ENCODE data around the gene TAF1C.

The TAF1C gene

GRCh38 chr16:84181144-84181915 is 5.5 kb downstream of the TAF1C start:
- DNase-seq, result no peak

GRCh38 chr16:84180519-84181140 is 6.2 kb downstream of the TAF1C start:
- DNase-seq, result no peak

GRCh38 chr16:84179612-84180320 is 7.1 kb downstream of the TAF1C start:
- no peak for DNase-seq

- DNase-seq, result no peak
Measured at GRCh38 chr16:84178892-84179611, 7.8 kb downstream of the TAF1C start.

GRCh38 chr16:84178146-84178765 is 8.6 kb downstream of the TAF1C start:
- DNase-seq, result no peak

- no peak for DNase-seq
Measured at GRCh38 chr16:84177741-84178073, 9.2 kb downstream of the TAF1C start.

GRCh38 chr16:84176192-84177053 is 10.4 kb downstream of the TAF1C start:
- DNase-seq, result no peak

GRCh38 chr16:84175350-84176081 is 11.3 kb downstream of the TAF1C start:
- peak; percentile 15 for DNase-seq

GRCh38 chr16:84174396-84174795 is 12.5 kb downstream of the TAF1C start:
- no peak for DNase-seq

- no peak for DNase-seq
Measured at GRCh38 chr16:84169765-84170310, 17.0 kb downstream of the TAF1C start.

GRCh38 chr16:84166796-84167695 is 19.8 kb downstream of the TAF1C start:
- no peak for DNase-seq

GRCh38 chr16:84165746-84166145 is 21.1 kb downstream of the TAF1C start:
- no peak for DNase-seq

GRCh38 chr16:84161801-84162200 is 25.1 kb downstream of the TAF1C start:
- DNase-seq, result no peak

- DNase-seq, result no peak
Measured at GRCh38 chr16:84161037-84161436, 25.8 kb downstream of the TAF1C start.

- DNase-seq, result no peak
Measured at GRCh38 chr16:84159800-84160199, 27.1 kb downstream of the TAF1C start.

GRCh38 chr16:84159007-84159406 is 27.9 kb downstream of the TAF1C start:
- no peak for DNase-seq

GRCh38 chr16:84156342-84156784 is 30.5 kb downstream of the TAF1C start:
- DNase-seq, result no peak

GRCh38 chr16:84155771-84156170 is 31.1 kb downstream of the TAF1C start:
- no peak for DNase-seq

- no peak for DNase-seq
Measured at GRCh38 chr16:84155226-84155625, 31.6 kb downstream of the TAF1C start.

All from NCI-H2029 treated with DMSO at 0.1 percent for 48 hours (cell line).